Activated CD8-positive, alpha-beta memory T cell treated with anti-CD3 and anti-CD28 coated beads for 24 hours (primary cell): ENCODE data around the gene MAGI3.

Experiments
- DNase-seq: peaks from one replicate; pipeline ENCODE4 v3.0.0-alpha.2; 2020

The MAGI3 gene

DNA sequence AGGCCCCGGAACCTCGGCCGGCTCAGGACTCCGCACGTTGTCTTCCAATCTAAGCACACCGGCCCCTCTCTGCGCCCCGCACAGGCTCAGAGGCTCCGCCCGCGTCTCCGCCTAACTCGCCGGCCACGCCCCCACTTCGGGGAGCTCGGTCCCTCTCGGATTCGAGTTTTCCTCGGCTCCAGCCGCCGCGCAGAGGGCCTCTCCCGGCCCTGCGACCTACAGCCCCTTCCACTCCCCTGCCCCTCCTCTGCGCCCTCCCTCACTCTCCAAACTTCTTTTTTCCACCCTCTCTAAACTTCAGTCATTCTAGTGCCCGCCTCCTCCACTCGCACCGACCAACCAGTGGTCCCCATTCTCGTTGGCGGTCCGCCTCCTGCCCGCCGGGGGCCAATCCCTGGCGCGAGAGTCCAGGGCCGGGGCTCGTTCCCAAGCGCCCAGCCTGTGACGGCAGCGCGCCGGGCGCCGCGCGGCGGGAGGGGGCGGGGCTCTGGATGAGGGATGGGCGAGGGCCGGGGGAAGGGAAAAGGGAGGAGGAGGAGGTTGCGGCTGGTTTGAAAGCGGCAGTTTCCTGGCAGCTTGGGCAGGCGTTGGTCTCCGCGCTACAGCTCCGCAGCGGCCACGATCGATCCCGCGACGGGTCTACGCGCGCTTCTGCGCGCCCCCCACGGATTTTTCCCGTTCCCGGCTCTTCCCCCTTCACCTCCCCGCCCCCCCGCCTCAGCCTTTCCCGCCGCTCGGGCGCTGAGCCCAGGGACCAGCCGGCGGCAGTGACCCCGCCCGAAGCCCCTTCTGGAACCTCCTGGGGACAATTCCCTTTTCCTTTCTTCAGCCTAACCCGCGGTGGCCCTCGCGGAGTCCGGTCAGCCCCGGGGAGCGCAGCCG is at the start of gene MAGI3:
Gene MAGI3, plus strand, starts transcription at position 563 of the 882 bp plus-strand sequence. CDS start 519 bp downstream, outside the sequence.
- DNase-seq = peak; percentile 96

DNA sequence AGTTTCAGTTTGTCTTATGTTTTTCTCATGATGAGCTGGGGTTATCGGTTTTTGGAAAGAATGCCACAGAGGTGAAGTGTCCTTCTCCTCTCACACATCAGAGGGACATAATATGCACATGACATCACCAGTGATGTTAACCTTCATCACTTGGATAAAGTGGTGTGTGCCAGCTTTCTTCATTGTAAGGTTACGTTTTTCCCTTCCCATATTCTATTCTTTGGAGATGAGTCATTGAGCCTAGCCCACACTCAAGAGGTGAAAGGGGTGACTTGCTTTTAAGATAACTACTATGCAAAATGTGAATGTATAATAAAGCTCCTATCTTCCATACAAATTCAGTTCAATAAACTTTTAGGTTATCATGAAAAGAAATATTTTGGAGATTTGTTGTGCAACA is 36.7 kb upstream of the MAGI3 start:
- no peak for DNase-seq

DNA sequence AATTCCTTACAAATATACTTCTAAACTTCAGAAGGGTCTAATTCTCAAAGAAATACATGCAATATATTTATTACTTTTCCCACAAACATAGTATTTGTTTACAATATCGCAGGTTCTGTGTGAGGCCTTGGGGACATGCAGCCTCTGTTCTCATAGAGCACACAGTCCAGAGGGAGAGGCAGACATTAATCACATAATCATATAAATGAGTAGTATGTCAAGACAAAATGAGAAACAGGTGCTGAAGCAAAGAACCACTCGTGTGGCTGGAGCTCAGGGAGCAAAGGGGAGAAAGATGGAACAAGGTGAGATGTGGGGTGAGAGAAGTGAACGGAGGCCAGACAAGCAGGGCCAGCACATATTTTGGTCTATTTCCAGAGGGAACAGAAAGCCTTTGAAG is 26.4 kb upstream of the MAGI3 start:
- no peak for DNase-seq

DNA sequence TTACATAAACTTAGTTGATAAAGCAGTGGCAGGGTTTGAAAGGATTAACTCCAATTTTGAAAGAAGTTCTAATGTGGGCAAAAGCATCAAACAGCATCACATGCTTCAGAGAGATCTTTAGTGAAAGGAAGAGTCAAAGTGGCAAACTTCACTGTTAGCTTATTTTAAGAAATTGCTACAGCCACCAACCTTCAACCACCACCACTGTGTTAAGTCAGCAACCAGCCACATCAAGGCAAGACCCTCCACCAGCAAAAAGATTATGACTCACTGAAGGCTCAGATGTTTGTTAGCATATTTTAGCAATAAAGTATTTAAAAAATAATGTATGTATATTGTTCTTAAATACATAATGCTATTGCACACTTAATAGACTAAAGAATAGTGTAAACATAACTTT is 21.3 kb upstream of the MAGI3 start:
- DNase-seq = no peak

DNA sequence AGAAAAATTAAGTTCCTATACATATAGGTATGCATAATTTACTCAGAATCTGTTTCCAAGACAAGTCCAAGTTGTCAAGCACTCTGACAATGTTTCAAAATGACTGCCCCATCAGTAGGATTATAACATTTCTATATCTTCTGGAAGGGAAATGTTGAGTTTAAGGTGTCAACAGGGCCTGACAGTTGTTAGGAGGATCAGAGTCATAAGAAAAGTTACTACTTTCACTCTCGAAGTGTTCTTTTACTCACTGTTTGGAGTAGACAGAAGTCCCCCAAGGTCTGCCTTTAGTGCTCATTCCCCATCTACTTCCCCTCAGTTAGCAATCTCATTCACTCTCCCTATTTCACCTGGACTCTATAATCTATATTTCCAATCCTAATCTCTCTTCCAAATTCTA is 20.6 kb upstream of the MAGI3 start:
- DNase-seq = no peak

DNA sequence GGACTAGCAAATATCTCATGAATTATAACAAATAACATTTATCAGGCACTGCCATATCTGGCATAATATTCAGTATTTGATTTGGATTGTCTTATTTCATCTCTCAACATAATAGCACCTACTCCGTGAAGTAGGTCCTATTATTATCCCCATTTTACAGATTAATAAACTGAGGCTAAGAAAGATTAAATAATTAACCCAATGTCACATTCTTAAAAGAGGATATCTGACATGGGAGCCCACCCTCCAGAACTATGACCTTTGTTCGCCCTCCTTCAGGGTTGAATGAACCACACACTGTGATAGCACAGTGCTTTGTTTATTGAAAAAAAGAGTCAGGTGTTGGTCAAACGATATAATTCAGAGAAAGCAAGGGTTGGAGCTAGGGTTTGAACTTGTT is 19.4 kb upstream of the MAGI3 start:
- DNase-seq = no peak

DNA sequence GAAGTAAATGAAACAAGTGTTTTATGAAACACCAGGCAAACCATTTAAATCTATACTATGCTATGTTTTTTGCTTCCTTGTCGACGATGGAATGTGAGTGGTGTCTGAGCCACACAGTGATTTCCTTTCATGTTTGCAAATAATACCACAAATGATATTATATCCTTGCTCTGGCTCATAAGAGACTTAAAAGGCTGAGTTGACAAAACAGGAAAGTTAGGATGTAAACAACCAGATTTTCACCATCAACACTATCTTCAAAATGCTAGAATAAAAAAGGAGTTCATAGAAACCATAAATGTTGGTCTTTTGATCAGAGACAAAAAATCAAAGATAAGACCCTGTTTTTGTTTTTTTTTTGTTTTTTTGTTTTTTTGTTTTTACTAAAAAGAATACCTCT is 17.8 kb upstream of the MAGI3 start:
- no peak for DNase-seq

DNA sequence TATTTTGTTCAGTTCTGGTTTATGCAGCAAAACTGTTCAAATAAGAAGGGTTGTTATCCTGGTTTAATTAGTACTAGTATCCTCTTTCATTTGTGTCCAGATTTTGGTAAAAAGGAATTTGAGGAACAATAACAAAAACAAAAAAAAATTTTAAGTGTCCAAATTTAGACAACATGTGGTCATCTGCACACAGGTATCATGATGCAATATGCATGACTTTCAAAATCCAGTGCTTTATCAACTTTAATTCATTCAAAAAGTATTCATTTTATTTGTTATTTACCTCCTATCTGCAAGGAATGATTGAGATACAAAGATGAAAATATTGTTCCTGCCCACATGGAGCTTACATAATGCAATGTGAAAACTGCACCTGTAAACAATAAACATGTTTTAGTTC is 16.7 kb upstream of the MAGI3 start:
- DNase-seq = no peak

DNA sequence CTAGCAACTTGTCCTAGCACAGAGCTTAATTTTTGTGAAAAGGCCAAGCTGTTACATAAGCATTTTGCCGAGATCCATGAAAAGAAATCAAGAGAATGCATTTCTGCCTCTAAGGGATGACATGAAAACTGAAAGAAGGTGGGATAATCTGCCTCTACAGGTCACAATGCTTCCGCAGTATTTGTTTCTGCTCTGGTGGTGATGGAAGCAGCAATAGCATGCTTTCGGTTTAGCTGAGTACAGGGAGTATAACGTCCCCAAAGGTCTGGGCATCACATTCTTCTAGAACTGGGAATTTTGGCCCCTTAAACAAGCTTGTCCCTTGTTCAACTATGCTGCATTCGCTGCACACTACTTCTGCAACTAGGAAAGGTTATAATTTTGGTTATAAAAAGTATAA is 14.4 kb upstream of the MAGI3 start:
- DNase-seq = no peak

DNA sequence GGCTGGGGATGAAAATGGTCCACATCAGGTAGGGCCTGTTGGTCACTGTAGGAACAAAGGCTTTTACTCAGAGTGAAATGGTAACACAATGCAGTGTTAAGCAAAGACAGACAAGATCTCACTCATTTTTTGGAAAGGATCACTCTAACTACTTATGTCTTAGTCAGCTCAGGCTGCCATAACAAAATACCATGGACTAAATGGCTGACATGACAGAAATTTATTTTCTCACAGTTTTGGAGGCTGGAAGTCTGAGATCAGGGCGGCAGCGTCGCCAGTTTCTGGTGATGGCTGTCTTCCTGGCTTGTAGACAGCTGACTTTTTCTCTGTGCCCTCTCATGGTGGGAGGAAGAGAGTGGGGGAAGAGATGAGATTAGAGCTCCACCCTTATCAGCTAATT is 10.2 kb upstream of the MAGI3 start:
- DNase-seq = no peak

DNA sequence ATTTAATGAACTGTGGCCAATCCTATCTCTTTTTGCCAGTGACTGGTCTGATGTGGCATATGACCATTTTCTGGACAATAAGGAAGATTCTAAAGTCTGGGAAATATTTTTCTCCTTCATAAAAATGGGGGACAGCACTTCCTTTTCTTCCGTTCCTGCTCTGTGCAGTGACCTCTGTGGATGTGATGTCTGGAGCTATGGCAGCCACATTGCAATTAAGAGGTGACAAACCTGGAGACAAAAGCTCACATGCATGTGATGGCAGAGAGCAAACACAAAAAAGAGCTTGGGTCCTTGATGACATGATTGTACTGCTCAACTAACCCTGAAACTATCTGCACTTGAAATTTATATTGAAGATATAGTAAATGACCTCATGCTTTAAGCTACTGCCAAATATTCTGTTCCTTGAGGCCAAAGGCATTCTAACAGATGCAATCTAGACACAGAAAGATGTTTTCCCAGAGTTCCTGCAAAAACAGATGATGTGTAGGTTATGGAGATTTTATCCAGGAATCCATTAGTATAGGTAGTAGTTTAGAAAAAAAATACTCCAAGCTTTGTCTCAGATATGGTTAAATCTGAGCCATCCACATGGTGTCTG is 2.2 kb upstream of the MAGI3 start:
- no peak for DNase-seq

DNA sequence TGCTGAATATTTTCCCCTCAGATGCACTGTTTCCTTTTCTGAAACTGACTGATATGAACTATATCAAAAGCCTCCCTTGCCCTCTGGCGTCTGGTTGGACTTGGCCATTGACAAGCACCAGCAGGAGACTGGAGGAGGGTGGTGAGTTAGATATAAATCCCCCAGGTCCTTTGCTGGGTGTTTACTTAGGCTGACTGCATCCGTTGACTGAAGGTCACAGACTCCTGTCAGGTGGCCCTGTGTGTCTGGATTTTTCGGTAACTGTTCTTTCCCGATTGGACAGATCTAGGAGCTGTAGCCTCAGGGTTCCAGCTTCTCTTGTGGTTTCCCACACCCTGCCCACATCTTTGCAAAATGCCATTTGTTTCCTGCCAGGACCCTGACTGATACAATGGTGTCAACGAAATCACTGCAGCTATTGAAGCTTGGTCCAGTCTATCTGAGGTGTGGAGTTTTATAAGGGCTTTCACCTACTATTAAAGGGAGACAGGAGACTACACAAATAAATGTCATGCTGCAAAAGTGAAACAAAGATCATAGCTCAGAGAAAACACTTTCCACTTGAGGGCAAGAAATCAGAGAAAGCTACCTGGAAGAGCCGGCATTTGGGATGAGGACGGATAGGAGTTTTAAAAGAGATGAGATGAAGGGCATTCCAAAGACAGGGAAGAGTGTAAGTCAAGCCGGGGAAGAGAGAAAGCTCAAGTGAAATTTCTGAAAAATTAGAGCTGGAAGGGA is 1.5 kb upstream of the MAGI3 start:
- DNase-seq = no peak

DNA sequence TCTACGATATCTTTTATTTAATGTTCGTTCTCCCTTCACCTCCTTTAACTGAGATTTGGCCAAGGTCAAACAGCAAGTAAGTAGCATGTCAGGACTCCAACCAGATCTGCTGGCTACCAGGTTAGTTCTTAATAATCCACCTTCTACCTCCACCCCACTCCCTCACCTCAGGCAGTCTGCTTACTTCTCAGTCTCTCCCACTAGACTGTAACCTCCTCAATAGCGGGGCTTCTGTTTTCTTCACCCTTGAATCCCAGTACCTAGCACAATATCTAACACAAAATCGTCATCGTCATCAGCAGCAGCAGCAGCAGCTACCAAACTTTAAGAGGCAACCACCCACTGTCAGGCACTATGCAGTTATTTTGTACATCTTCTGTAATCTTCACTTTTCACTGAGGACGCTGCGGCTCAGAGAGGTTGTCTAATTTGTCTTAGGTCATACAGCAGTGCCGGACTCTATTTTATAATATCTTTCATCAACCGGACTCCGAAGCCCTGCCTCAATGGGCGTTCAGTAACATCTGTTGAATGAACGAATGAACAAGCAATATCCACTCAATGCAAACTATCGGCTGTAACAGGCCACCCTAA is 859 bp upstream of the MAGI3 start:
- no peak for DNase-seq

DNA sequence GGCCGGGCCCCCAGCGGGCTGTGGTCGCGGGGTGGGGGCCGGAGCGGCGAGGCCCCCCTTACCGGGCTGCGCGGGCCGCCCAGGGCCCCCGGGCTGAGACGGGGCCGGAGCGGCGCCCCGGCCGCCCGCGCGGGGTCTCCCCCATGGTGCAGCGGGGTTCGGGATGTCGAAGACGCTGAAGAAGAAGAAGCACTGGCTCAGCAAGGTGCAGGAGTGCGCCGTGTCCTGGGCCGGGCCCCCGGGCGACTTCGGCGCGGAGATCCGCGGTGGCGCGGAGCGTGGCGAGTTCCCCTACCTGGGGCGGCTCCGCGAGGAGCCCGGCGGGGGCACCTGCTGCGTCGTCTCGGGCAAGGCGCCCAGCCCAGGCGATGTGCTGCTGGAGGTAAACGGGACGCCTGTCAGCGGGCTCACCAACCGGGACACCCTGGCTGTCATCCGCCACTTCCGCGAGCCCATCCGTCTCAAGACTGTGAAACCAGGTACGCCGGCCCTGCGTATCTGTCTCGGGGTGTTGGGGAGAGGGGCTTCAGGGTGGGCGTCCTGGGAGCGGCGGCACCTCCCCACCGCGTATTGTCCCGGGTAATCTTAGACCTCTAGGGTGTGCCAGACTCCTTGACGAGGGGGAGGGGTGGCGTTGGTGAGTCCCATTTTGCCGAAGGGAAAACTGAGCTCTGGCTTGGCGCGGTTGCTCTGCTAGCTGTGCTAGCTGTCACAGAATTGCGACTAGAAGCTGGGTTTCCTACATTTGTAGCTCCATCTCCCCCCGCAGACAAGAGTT is 745 bp downstream of the MAGI3 start:
- peak; percentile 81 for DNase-seq

DNA sequence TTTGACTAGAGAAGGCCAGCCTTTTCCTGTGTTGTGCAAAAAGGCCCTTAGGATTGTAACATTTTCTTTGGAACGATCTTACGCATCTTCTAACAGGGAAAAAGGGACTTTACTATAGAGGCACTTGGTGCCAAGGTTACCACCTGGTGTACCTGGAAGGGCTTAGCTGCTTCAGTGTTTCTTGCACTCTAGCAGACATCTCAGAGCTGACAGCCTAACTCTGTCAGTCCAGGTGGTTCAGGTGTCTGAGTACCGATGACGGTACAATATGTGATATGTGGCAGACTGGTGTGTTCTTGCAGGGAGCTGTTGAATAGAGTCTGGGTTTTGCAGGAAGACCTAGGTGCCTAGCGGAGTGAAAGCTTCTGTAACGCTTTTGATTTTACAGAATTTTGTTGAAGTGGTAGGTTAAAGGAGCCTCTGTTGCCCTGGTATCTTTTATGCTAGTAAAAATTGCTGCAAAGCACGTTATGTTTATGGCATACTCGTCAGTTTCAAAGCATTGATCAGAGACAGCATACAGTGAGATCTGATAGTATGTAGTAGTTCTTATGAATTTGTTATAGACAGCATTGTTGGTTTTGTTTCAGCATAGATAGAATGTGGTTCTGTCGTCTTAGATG is 1.4 kb downstream of the MAGI3 start:
- peak; percentile 57 for DNase-seq

DNA sequence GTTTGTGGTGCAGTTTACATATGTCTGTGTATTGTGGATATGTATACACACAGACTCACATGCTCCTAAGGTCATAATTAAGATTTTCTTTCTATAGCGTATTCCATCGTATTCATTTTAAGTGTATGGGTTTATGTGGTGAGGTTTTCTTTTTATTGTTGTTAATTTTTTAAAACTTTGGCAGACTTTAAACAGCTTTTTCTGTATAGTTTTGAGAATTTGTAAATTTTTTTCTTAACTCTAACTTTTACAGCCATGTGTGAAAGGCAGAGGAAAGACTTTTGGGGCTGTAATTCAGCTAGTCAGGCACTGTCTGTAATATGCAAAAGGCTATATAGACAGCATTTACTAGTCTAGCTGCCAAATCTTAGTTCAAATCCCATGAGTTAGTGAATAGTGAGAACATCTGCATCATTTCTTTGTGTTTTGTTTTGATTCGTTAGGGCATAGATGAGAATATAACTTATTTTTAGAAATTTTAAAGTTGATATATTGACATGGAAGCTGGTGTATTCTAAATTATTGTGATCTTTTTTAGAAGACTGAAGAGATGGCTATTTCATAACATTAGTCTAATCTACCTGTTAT is 2.3 kb downstream of the MAGI3 start:
- DNase-seq = no peak

DNA sequence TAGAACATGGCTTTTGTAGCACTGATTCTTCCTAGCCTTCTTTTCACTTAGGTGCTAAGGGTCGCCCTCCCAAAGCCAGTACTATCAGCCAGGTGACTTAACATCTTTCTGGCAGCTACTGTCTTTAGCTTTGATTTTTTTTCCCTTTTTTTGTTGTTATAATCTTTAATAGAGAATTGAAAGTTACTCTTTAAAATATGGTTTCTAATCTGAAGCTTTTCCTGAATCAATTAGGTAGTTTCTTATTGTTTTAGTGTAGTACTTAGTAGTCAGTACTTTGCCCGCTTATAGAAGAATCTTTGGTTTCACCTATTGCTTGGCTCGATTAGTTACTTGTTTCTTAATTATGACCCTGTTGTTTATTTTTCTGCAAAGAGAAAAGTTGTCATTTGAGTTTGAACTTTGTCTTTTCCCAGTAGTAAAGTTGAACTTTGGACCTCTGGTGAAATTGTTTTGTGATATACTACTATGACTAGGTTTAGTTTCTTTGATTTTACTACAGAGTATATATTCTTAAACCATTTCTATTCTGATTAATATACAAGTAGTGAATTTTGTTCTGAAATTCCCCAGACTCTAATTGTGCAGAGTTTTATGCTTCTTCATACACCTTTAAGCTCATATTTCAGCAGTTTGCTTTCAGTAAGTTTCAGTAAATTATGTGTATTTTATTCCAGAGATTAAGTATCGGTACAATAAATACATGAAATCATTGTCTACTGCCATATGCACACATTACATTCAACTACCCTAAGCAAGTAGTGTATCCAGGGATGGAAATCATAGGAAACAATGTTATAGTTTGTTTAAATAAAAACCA is 3.9 kb downstream of the MAGI3 start:
- DNase-seq = no peak

DNA sequence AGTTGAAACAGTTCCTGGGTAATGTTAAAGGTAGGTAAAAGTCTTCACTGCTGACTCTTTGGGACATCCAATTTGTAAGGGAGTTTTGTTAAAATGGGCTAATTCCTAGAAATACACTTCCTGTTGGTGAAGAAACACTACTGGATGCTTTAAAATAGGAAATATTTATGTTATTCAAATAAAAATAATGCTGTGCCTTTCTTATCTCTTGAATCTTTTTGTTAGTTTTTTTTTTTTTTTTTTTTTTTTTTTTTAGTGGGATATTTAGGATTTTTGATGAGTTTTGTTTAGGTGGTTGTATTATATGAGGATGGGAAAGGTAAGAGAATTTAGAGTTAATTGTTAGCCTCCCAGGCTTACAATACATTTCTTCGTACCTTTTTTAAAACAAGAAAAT is 4.5 kb downstream of the MAGI3 start:
- no peak for DNase-seq

DNA sequence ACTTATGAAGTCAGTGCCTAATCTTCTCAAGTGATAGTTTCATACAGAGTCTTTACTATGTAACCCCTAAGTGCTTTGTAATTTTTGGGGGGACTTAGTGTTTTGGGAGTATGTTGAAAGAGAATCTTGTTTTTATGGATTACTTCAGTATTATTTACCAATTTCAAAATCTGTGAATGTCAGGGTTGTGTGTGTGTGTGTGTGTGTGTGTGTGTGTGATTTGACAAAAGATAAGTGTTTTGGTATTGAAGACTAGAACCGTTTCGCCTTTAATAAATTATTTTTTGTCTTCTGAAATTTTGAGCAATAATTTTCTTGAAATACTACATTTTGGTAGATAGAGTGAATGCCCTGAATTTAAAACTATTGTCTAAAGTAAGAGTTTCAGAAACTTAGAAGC is 5.8 kb downstream of the MAGI3 start:
- no peak for DNase-seq

DNA sequence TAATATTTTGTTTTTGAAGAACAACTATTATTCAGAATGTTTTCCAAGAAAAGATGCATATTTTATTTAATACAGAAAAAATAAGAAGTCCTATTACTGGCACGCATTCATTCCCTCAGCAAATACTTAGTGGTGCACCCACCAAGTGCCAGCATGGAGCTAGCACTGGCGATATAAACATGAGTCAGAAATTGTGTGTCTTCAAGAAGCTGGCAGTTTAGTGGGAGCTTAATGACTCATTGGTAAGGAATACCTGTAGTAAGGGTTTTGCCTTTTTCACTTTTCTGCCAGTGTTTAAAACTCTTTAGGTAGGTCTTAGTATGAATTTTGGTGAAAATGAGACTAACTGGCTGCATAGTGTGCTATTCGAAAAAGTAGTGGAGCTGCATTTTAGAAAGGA is 6.3 kb downstream of the MAGI3 start:
- DNase-seq = no peak

DNA sequence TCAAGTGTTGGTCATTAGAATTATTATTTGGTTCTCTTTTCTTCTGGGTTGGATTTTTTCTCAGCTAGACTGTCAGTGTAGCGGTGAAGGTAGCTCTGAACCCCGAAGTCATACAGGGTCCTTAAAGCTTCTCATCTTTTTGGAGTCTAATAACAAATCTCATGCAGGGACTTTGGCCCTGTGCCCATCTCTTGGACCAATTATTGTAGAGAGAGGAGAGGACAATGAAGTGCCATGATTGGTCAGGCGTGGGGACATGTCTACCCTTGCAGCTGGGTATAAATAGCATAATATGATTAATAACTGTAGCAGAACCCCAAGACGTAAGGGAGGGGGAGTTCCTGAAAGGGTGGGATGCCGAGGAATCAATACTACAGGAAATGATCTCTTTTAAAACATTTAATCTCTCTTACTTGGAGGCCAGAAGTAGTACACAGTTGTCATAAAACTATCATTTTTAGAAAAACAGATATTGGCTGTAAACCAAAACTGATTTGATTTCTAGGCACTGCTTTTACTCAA is 8.8 kb downstream of the MAGI3 start:
- DNase-seq = no peak
